ENCODE results near the gene STARD10.
"Not testable (repeated sequence)": the region's sequence is repeated elsewhere in the genome, so short reads cannot be mapped to it uniquely, and the experiment has no call there.

STARD10 gene

GRCh38 chr11:72806378-72806777, 12.5 kb upstream of the STARD10 start:
- DNase-seq, result not testable (repeated sequence)

GRCh38 chr11:72805216-72805615, 11.4 kb upstream of the STARD10 start:
- DNase-seq, result no peak

GRCh38 chr11:72802822-72803221, 9.0 kb upstream of the STARD10 start:
- no peak for DNase-seq

GRCh38 chr11:72799441-72799840, 5.6 kb upstream of the STARD10 start:
- no peak for DNase-seq

GRCh38 chr11:72798361-72798760, 4.5 kb upstream of the STARD10 start:
- no peak for DNase-seq

- DNase-seq, result no peak
Measured at GRCh38 chr11:72793076-72793424, 797 bp downstream of the STARD10 start.

GRCh38 chr11:72792437-72793021, 1.3 kb downstream of the STARD10 start:
- no peak for DNase-seq

- not testable (repeated sequence) for DNase-seq
Measured at GRCh38 chr11:72791228-72791627, 2.6 kb downstream of the STARD10 start.

GRCh38 chr11:72789493-72790131, 4.2 kb downstream of the STARD10 start:
- no peak for DNase-seq

- no peak for DNase-seq
Measured at GRCh38 chr11:72788241-72788640, 5.6 kb downstream of the STARD10 start.

- no peak for DNase-seq
Measured at GRCh38 chr11:72787216-72788104, 6.4 kb downstream of the STARD10 start.

- DNase-seq, result no peak
Measured at GRCh38 chr11:72786305-72787215, 7.3 kb downstream of the STARD10 start.

- no peak for DNase-seq
Measured at GRCh38 chr11:72784662-72785061, 9.2 kb downstream of the STARD10 start.

- no peak for DNase-seq
Measured at GRCh38 chr11:72783144-72783905, 10.5 kb downstream of the STARD10 start.

- DNase-seq, result no peak
Measured at GRCh38 chr11:72782081-72782920, 11.5 kb downstream of the STARD10 start.

GRCh38 chr11:72781313-72782080, 12.3 kb downstream of the STARD10 start:
- peak; percentile 44 for DNase-seq

- DNase-seq, result no peak
Measured at GRCh38 chr11:72781063-72781312, 12.9 kb downstream of the STARD10 start.

- DNase-seq, result no peak
Measured at GRCh38 chr11:72780296-72781062, 13.4 kb downstream of the STARD10 start.

GRCh38 chr11:72779495-72780128, 14.2 kb downstream of the STARD10 start:
- DNase-seq, result no peak
